Measurements from ENCODE around the gene KCNQ5. TPM values are rescaled to one million over a fixed set of nuclear protein-coding genes. Genes with fewer than 3 reads are reported as not detected.

The KCNQ5 gene
- total RNA-seq, 1 experiment from 2014 or later: 9.4 TPM

DNA sequence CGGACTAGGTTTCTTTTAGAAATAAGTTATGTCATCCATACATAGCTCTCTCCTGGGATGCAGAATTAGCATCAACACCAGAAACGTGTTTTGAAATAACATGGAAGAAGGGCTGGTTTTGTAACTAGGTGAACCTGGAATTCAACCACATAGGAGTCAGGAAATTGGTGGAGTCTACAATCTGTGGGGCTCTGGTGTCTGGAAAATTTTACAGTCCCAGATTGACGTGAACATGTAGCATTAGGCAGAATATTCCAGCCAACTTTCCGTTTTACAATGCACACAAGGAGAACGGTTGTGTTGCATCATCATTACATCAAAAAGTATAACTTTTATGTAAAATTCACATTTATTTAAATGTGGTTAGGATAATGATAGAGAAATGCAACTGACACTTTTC lies 1.9 kb downstream of the KCNQ5 start:
- intact Hi-C loops (cut with micrococcal nuclease; ENCODE audit: unreplicated experiment): no loop called here
- ChIA-PET POLR2A (no interaction called here), CTCF (no interaction called here)
- H3K9me3 ChIP-seq (ENCODE audit: control insufficient read depth, insufficient read depth, low read depth, low read length): no peaks in the 10 kb centered on the region
- no peak for DNase-seq (ENCODE audit: low read depth, low spot score)
- no peak for TF ChIP-seq POLR2AphosphoS5 (IDR thresholded peaks at IDR 0.05; ENCODE audit: low read depth, low read length)
- TF ChIP-seq, protein P1, sequence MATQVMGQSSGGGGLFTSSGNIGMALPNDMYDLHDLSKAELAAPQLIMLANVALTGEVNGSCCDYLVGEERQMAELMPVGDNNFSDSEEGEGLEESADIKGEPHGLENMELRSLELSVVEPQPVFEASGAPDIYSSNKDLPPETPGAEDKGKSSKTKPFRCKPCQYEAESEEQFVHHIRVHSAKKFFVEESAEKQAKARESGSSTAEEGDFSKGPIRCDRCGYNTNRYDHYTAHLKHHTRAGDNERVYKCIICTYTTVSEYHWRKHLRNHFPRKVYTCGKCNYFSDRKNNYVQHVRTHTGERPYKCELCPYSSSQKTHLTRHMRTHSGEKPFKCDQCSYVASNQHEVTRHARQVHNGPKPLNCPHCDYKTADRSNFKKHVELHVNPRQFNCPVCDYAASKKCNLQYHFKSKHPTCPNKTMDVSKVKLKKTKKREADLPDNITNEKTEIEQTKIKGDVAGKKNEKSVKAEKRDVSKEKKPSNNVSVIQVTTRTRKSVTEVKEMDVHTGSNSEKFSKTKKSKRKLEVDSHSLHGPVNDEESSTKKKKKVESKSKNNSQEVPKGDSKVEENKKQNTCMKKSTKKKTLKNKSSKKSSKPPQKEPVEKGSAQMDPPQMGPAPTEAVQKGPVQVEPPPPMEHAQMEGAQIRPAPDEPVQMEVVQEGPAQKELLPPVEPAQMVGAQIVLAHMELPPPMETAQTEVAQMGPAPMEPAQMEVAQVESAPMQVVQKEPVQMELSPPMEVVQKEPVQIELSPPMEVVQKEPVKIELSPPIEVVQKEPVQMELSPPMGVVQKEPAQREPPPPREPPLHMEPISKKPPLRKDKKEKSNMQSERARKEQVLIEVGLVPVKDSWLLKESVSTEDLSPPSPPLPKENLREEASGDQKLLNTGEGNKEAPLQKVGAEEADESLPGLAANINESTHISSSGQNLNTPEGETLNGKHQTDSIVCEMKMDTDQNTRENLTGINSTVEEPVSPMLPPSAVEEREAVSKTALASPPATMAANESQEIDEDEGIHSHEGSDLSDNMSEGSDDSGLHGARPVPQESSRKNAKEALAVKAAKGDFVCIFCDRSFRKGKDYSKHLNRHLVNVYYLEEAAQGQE (IDR thresholded peaks at IDR 0.05; ENCODE audit: insufficient read depth in 1 of 2, low read depth in 2 of 2, low read length in 1 of 2): no peak
- TF ChIP-seq TCF7L2 (IDR thresholded peaks at IDR 0.05; ENCODE audit: low read depth, low read length): no peak
- TF ChIP-seq, protein P2, sequence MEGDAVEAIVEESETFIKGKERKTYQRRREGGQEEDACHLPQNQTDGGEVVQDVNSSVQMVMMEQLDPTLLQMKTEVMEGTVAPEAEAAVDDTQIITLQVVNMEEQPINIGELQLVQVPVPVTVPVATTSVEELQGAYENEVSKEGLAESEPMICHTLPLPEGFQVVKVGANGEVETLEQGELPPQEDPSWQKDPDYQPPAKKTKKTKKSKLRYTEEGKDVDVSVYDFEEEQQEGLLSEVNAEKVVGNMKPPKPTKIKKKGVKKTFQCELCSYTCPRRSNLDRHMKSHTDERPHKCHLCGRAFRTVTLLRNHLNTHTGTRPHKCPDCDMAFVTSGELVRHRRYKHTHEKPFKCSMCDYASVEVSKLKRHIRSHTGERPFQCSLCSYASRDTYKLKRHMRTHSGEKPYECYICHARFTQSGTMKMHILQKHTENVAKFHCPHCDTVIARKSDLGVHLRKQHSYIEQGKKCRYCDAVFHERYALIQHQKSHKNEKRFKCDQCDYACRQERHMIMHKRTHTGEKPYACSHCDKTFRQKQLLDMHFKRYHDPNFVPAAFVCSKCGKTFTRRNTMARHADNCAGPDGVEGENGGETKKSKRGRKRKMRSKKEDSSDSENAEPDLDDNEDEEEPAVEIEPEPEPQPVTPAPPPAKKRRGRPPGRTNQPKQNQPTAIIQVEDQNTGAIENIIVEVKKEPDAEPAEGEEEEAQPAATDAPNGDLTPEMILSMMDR (IDR thresholded peaks at IDR 0.05): no peak
- no peak for TF ChIP-seq SIN3A (IDR thresholded peaks at IDR 0.05; ENCODE audit: borderline replicate concordance, insufficient read depth, low read depth, low read length)
- no peaks in the 10 kb centered on the region for H3K36me3 ChIP-seq (ENCODE audit: control insufficient read depth, insufficient read depth, low read length)
- H3K27ac ChIP-seq (ENCODE audit: low read length): peak overlapping the region; percentile 86
- H3K4me3 ChIP-seq (ENCODE audit: low read depth in 2 of 2, low read length in 2 of 2): peak overlapping the region; percentile 71 to 92
- H3K27me3 ChIP-seq (ENCODE audit: control insufficient read depth, insufficient read depth, low read length): no peaks in the 10 kb centered on the region; the same call in 1 of the 2 replicates
- H3K4me1 ChIP-seq (ENCODE audit: control insufficient read depth, insufficient read depth, low read length): peaks cover 28% of the 10 kb centered on the region
- BruUV-seq (replicated peaks): no TSS peak
- in situ Hi-C loops (cut with HindIII; ENCODE audit: low pct_unique_long_range_greater_than_20kb, low sequenced_read_pairs): no loop called here
- ATAC-seq: no peak

DNA sequence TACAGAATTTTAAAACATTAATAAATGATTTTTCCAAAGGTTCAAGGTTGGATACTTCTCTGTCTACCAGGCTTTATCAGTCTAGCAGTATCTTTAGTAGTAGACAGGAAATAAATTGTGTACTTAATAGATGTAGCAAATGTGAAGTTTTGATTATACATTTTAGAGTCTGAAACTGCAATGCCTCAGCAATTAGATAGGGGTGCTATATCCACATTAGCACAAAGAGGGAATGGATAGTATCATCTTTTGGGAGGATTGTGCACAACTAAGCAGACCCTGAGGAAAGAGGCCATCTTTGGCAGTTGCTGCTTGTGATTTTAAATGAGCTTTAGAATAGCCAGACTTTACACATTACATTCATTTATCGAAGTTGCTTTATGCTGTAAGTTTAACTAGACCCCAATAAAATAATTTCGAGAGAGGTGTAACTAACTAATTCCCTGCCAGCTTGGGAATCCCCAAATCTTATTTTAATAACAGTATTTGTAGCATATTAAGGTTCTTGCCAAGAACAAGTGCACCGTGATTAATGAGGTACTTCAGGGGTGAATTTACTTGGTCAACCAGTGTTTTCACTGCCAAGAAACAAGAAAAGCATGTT lies 2.8 kb downstream of the KCNQ5 start:
- Histone ChIP-seq H3K4me1 (ENCODE audit: control insufficient read depth, insufficient read depth, low read length) (peaks cover 28% of the 10 kb centered on the region), H3K27me3 (ENCODE audit: control insufficient read depth, insufficient read depth, low read length) (no peaks in the 10 kb centered on the region; the same call in 1 of the 2 replicates), H3K36me3 (ENCODE audit: control insufficient read depth, insufficient read depth, low read length) (no peaks in the 10 kb centered on the region), H3K27ac (ENCODE audit: low read length) (no peak overlapping the region), H3K4me3 (ENCODE audit: low read depth in 2 of 2, low read length in 2 of 2) (no peak overlapping the region; a peak in 1 of 4 replicates), H3K9me3 (ENCODE audit: control insufficient read depth, insufficient read depth, low read depth, low read length) (no peaks in the 10 kb centered on the region)
- no peak for ATAC-seq
- in situ Hi-C loops (cut with HindIII; ENCODE audit: low pct_unique_long_range_greater_than_20kb, low sequenced_read_pairs) (no loop called here), intact Hi-C loops (cut with micrococcal nuclease; ENCODE audit: unreplicated experiment) (no loop called here)
- ChIA-PET POLR2A (no interaction called here), CTCF (no interaction called here)
- no peak for DNase-seq (ENCODE audit: low read depth, low spot score)
- no TSS peak for BruUV-seq (replicated peaks)
- TF ChIP-seq, protein P1 (IDR thresholded peaks at IDR 0.05; ENCODE audit: insufficient read depth in 1 of 2, low read depth in 2 of 2, low read length in 1 of 2): no peak
- TF ChIP-seq, protein P2 (IDR thresholded peaks at IDR 0.05): peak; percentile 82; the same call in 1 of the 2 replicates

Measured in Panc1 (cell line).